A549 (cell line): ENCODE data around the gene ZBTB16.

Experiments used
- CEBPB ChIP-seq, 2 experiments: fragments of >200 bp in 1 of 2; sonication (Bioruptor Twin) in 1 of 2; formaldehyde crosslinking in 1 of 2; IDR thresholded peaks; 2 replicates each; pipeline ENCODE4 v1.6.1; 2012 to 2016
- ESRRA ChIP-seq: fragments of 150-350 bp; IDR thresholded peaks from 2 replicates; pipeline ENCODE4 v1.6.1; 2014; ENCODE audit warnings: mild to moderate bottlenecking, low read length, borderline replicate concordance
- FOSL2 ChIP-seq, 2 experiments: fragments of 450-650 bp in 1 of 2; fragments of >200 bp in 1 of 2; sonication (Bioruptor Twin) in 1 of 2; formaldehyde crosslinking; IDR thresholded peaks; 2 replicates each; pipeline versions ENCODE4 v1.5.0 to v1.6.1; 2016 to 2020; ENCODE audit warnings: mild to moderate bottlenecking in 1 of 2, moderate library complexity in 1 of 2
- HMGXB4 ChIP-seq: fragments of 250-450 bp; sonication (Bioruptor Pico); IDR thresholded peaks from 2 replicates; pipeline ENCODE4 v1.5.0; 2021; ENCODE audit warnings: mild to moderate bottlenecking, moderate library complexity, borderline replicate concordance
- KDM5A ChIP-seq: fragments of 200-600 bp; sonication (generic); IDR thresholded peaks from 2 replicates; pipeline ENCODE4 v1.6.1; 2016; ENCODE audit warnings: antibody characterized with exemption, mild to moderate bottlenecking
- MAFK ChIP-seq: fragments of 450-650 bp; IDR thresholded peaks from 2 replicates; pipeline ENCODE4 v1.6.1; 2014; ENCODE audit not compliant: partially characterized antibody
- MYC ChIP-seq: IDR thresholded peaks from 2 replicates; pipeline ENCODE4 v1.6.1; 2012; ENCODE audit warnings: mild to moderate bottlenecking, inconsistent platforms, low read length, improper control_type of control experiment, borderline replicate concordance
- RAD21 ChIP-seq, 2 experiments: fragments of >200 bp in 1 of 2; sonication (Bioruptor Twin) in 1 of 2; formaldehyde crosslinking in 1 of 2; IDR thresholded peaks in 1 of 2; conservative IDR thresholded peaks in 1 of 2; 2 replicates in 1 of 2; 3 replicates in 1 of 2; pipeline ENCODE4 v1.6.1; 2012 to 2018; ENCODE audit warnings: inconsistent platforms in 1 of 2
- RNF2 ChIP-seq: fragments of 200-600 bp; sonication (generic); IDR thresholded peaks from 2 replicates; pipeline ENCODE4 v1.6.1; 2016; ENCODE audit warnings: low read depth, mild to moderate bottlenecking, antibody characterized with exemption, moderate library complexity, borderline replicate concordance
- TF ChIP-seq, protein P1 (sequence below): fragments of 450-650 bp; IDR thresholded peaks from 2 replicates; pipeline ENCODE4 v1.6.1; 2014; ENCODE audit warnings: antibody characterized with exemption
- TF ChIP-seq, protein P2 (sequence below): fragments of >200 bp; sonication (Bioruptor Twin); formaldehyde crosslinking; IDR thresholded peaks from 3 replicates; pipeline ENCODE4 v1.5.1; 2016

DNA sequence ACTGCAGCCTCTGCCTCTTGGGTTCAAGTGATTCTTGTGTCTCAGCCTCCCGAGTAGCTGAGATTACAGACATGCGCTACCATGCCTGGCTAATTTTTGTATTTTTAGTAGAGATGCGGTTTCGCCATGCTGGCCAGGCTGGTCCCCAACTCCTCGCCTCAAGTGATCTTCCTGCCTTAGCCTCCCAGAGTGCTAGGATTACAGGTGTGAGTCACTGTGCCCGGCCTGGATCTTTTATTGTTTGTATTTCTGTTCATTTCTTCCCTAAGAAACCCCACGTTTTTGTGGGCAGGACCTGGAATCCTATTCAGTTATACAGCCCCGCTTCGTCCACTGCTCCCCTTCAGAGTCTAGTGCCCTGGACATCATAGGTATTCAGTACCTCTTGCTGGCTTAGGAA is 28.7 kb downstream of the ZBTB16 start:
- TF ChIP-seq FOSL2 (IDR thresholded peaks at IDR 0.05) (no peak), FOSL2 (CRISPR knock-in tag; IDR thresholded peaks at IDR 0.05) (no peak), RAD21 (conservative IDR thresholded peaks at IDR 0.05 in 1 of 2, IDR thresholded peaks at IDR 0.05 in 1 of 2) (no peak), HMGXB4 (CRISPR knock-in tag) (no peak), ESRRA (no peak), MAFK (no peak), KDM5A (no peak), RNF2 (no peak), MYC (no peak), CEBPB (IDR thresholded peaks at IDR 0.05) (no peak)
- TF ChIP-seq, protein P1, sequence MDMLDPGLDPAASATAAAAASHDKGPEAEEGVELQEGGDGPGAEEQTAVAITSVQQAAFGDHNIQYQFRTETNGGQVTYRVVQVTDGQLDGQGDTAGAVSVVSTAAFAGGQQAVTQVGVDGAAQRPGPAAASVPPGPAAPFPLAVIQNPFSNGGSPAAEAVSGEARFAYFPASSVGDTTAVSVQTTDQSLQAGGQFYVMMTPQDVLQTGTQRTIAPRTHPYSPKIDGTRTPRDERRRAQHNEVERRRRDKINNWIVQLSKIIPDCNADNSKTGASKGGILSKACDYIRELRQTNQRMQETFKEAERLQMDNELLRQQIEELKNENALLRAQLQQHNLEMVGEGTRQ = no peak
- TF ChIP-seq, protein P2, sequence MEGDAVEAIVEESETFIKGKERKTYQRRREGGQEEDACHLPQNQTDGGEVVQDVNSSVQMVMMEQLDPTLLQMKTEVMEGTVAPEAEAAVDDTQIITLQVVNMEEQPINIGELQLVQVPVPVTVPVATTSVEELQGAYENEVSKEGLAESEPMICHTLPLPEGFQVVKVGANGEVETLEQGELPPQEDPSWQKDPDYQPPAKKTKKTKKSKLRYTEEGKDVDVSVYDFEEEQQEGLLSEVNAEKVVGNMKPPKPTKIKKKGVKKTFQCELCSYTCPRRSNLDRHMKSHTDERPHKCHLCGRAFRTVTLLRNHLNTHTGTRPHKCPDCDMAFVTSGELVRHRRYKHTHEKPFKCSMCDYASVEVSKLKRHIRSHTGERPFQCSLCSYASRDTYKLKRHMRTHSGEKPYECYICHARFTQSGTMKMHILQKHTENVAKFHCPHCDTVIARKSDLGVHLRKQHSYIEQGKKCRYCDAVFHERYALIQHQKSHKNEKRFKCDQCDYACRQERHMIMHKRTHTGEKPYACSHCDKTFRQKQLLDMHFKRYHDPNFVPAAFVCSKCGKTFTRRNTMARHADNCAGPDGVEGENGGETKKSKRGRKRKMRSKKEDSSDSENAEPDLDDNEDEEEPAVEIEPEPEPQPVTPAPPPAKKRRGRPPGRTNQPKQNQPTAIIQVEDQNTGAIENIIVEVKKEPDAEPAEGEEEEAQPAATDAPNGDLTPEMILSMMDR = no peak
